Measurements from ENCODE around the gene KIRREL1. TPM values are rescaled to one million over a fixed set of nuclear protein-coding genes. Genes with fewer than 3 reads are reported as not detected.

The KIRREL1 gene
- polyA plus RNA-seq, 1 donor (not counting 4 experiments of a cell fraction or from before 2014, with no cell fraction given), result 19.7 TPM

GRCh38 chr1:158068918-158069317, 75.5 kb downstream of the KIRREL1 start:
- Histone ChIP-seq H3K27ac (ENCODE audit: control insufficient read depth, insufficient read depth, low read length) (no peak overlapping the region), H3K4me2 (ENCODE audit: control insufficient read depth, extremely low read depth, insufficient read depth, low read depth, low read length) (no peak overlapping the region), H3K9me1 (ENCODE audit: control insufficient read depth, extremely low read depth, insufficient read depth, low read length) (peaks cover 6% of the 10 kb centered on the region), H3K36me3 (ENCODE audit: control insufficient read depth in 2 of 2, extremely low read depth in 1 of 2, insufficient read depth in 2 of 2, low read length in 2 of 2) (peaks cover 16 to 19% of the 10 kb centered on the region in 2 experiments), H3K79me2 (ENCODE audit: control insufficient read depth, insufficient read depth, low read length) (peaks cover 81% of the 10 kb centered on the region), H4K20me1 (ENCODE audit: control insufficient read depth, extremely low read depth, insufficient read depth, low read length) (peaks cover 19% of the 10 kb centered on the region), H3K9me3 (ENCODE audit: control insufficient read depth, low read depth, low read length) (no peaks in the 10 kb centered on the region), H2AFZ (ENCODE audit: control insufficient read depth, low read length) (no peak overlapping the region), H3K27me3 (ENCODE audit: control insufficient read depth, extremely low read depth, insufficient read depth, low read length) (no peaks in the 10 kb centered on the region), H3K4me3 (ENCODE audit: control insufficient read depth in 2 of 3, extremely low read depth in 1 of 3, insufficient read depth in 2 of 3, low read depth in 1 of 3, low read length in 3 of 3) (no peak overlapping the region), H3K9ac (ENCODE audit: control insufficient read depth, extremely low read depth, insufficient read depth, low read length) (no peak overlapping the region), H3K4me1 (ENCODE audit: control insufficient read depth, extremely low read depth, insufficient read depth, low read length) (no peaks in the 10 kb centered on the region)
- dilution Hi-C loops (cut with MboI; ENCODE audit: extremely low pct_ligation_motif_present, low sequenced_read_pairs), result no loop called here
- DNase-seq (ENCODE audit: low read depth, low spot score) (no peak), FAIRE-seq (no peak)
- no peak for TF ChIP-seq EZH2 (IDR thresholded peaks at IDR 0.05; ENCODE audit: low read length)
- no peak for TF ChIP-seq CTCF (optimal IDR thresholded peaks at IDR 0.05 in 1 of 3, IDR thresholded peaks at IDR 0.05 in 1 of 3, conservative IDR thresholded peaks at IDR 0.05 in 1 of 3; ENCODE audit: extremely low read depth in 1 of 3, insufficient read depth in 2 of 3, low read length in 3 of 3)

GRCh38 chr1:158071138-158071537, 77.7 kb downstream of the KIRREL1 start:
- FAIRE-seq (no peak), DNase-seq (ENCODE audit: low read depth, low spot score) (no peak)
- Histone ChIP-seq H3K27ac (ENCODE audit: control insufficient read depth, insufficient read depth, low read length) (no peak overlapping the region), H3K4me2 (ENCODE audit: control insufficient read depth, extremely low read depth, insufficient read depth, low read depth, low read length) (no peak overlapping the region), H3K36me3 (ENCODE audit: control insufficient read depth in 2 of 2, extremely low read depth in 1 of 2, insufficient read depth in 2 of 2, low read length in 2 of 2) (peaks cover 22 to 32% of the 10 kb centered on the region in 2 experiments), H3K79me2 (ENCODE audit: control insufficient read depth, insufficient read depth, low read length) (peaks cover 73% of the 10 kb centered on the region), H2AFZ (ENCODE audit: control insufficient read depth, low read length) (no peak overlapping the region), H3K4me3 (ENCODE audit: control insufficient read depth in 2 of 3, extremely low read depth in 1 of 3, insufficient read depth in 2 of 3, low read depth in 1 of 3, low read length in 3 of 3) (no peak overlapping the region), H3K9me3 (ENCODE audit: control insufficient read depth, low read depth, low read length) (no peaks in the 10 kb centered on the region), H3K9ac (ENCODE audit: control insufficient read depth, extremely low read depth, insufficient read depth, low read length) (no peak overlapping the region), H4K20me1 (ENCODE audit: control insufficient read depth, extremely low read depth, insufficient read depth, low read length) (peaks cover 19% of the 10 kb centered on the region), H3K27me3 (ENCODE audit: control insufficient read depth, extremely low read depth, insufficient read depth, low read length) (no peaks in the 10 kb centered on the region), H3K4me1 (ENCODE audit: control insufficient read depth, extremely low read depth, insufficient read depth, low read length) (no peaks in the 10 kb centered on the region), H3K9me1 (ENCODE audit: control insufficient read depth, extremely low read depth, insufficient read depth, low read length) (peaks cover 3% of the 10 kb centered on the region)
- TF ChIP-seq EZH2 (IDR thresholded peaks at IDR 0.05; ENCODE audit: low read length), result no peak
- TF ChIP-seq CTCF (optimal IDR thresholded peaks at IDR 0.05 in 1 of 3, IDR thresholded peaks at IDR 0.05 in 1 of 3, conservative IDR thresholded peaks at IDR 0.05 in 1 of 3; ENCODE audit: extremely low read depth in 1 of 3, insufficient read depth in 2 of 3, low read length in 3 of 3), result no peak
- dilution Hi-C loops (cut with MboI; ENCODE audit: extremely low pct_ligation_motif_present, low sequenced_read_pairs), result no loop called here

Measured in keratinocyte (primary cell).